HG02759 (cell line): ENCODE measurements around the gene TSPAN32.

ENCODE experiments used
- ATAC-seq: cut with Tn5 transposase; IDR thresholded peaks from one replicate; pipeline ENCODE4 v1.9.1; 2021; ENCODE audit warnings: mild to moderate bottlenecking, moderate library complexity; ENCODE audit not compliant: unreplicated experiment

Gene TSPAN32

DNA sequence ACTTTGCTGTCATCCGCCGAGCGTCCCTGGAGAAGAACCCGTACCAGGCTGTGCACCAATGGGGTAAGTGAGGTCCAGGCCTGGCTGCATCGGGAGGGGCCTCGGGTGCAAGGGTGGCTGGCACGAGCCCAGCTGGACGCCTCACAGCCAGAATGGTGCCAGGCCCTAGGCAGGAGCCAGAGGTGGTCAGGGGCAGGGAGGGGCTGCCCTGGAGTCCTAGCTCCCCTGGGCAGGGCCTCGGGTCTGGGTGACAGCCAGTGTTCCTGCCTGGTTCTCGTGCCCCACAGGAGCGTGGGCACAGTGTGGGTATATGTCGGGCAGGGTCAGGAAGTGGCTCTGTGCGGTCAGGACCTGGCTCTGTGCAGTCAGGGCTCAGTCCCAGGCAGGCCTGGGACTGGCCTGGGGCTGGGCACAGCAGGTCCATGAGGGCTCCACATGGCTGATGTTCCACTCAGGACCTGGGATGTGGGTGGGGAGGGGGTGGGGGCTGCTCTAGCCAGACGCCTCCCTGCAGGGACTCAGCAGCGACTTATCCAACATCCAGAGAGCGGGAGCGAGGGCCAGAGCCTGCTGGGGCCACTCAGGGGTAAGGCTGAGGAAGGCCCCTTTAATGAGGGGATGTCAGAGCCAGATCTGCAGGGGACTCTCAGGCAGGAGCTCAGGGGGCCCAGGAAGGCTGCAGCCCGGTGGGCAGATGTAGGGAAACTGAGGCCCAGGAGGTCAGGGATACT lies 1.2 kb downstream of the TSPAN32 start:
- no peak for ATAC-seq

- no peak for ATAC-seq
Measured at GRCh38 chr11:2303627-2304505, 2.1 kb downstream of the TSPAN32 start.

GRCh38 chr11:2304506-2305139 lies 2.8 kb downstream of the TSPAN32 start:
- ATAC-seq, result no peak

- ATAC-seq, result no peak
Measured at GRCh38 chr11:2305140-2305778, 3.4 kb downstream of the TSPAN32 start.

GRCh38 chr11:2305788-2306451 lies 4.1 kb downstream of the TSPAN32 start:
- no peak for ATAC-seq

- no peak for ATAC-seq
Measured at GRCh38 chr11:2306452-2306823, 4.6 kb downstream of the TSPAN32 start.

DNA sequence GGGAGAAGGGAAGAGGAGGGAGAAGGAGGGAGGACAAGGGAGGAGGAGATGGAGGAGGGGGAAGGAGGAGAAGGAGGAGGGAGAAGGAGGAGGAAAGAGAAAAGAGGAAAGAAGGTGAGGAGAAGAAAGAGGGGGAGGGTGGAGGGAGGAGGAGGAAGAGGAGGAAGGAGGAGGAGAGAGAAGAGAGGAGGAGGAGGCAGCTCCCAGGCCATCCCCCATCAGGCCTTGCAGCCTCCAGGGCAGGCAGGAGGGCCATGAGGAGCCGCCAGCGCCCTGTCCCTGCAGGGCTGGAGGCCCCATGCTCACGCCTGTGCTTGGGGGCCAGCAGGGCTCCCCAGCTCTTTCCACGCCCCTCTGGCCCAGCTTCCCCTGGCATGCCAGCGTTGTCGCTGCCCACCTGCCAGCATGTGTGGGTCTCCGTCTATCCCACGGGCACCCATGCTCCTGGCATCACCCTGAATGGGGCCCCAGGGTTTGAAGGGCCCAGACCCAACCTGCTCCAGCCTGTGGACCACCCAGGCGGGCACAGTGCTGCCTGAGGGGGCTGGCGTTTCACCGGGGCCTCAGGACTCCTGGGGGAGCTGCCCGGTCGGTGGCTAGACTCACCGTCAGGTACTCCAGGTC lies 5.2 kb downstream of the TSPAN32 start:
- ATAC-seq, result no peak

- no peak for ATAC-seq
Measured at GRCh38 chr11:2307501-2308331, 5.9 kb downstream of the TSPAN32 start.

- no peak for ATAC-seq
Measured at GRCh38 chr11:2308713-2309112, 6.9 kb downstream of the TSPAN32 start.

- ATAC-seq, result no peak
Measured at GRCh38 chr11:2309251-2310072, 7.6 kb downstream of the TSPAN32 start.

DNA sequence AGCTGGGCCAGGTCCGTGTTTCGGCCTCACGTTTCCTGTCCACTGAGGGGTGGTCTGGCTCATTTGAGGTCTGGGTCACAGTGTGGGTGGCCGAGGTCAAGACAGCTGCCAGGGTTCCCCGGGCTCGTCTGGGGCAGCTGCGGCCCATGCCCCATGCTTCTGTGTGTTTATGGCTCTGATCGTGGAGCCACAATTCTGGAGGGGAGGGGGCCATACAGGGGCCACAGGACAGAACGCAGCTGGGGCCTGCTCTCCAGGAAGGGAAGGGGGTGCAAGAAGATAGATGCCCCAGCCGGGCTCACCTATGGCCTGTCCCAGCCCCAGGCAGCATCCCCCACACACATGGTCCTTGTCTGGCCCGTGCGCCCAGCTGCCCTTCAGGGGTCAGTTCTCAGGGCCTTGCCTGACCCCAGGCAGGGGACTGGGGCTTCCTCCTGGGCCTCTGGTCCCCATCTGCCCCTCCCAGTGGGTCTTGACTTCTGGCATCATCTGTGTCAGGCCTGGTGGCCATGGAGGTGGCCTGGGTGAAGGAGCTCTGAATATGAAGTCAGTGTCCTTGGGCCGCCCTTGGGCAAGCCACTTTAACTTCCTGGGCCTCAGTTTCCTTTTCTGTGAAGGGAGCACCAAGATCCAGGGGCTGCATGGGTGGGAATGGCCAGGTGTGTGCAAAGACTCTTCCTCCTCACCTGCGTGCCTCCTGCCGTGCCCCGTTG lies 8.4 kb downstream of the TSPAN32 start:
- ATAC-seq, result no peak

GRCh38 chr11:2310786-2311352 lies 9.1 kb downstream of the TSPAN32 start:
- ATAC-seq, result no peak

GRCh38 chr11:2311353-2312133 lies 9.7 kb downstream of the TSPAN32 start:
- no peak for ATAC-seq

GRCh38 chr11:2312232-2313042 lies 10.6 kb downstream of the TSPAN32 start:
- no peak for ATAC-seq

- ATAC-seq, result no peak
Measured at GRCh38 chr11:2313051-2313951, 11.5 kb downstream of the TSPAN32 start.
